Daoy (cell line): ENCODE results near the gene LRFN3. TPM values are rescaled to one million over a fixed set of nuclear protein-coding genes. Genes with fewer than 3 reads are reported as not detected.
"Not testable (repeated sequence)": the region's sequence is repeated elsewhere in the genome, so short reads cannot be mapped to it uniquely, and the experiment has no call there.

Experiments used
- DNase-seq: peaks from one replicate; pipeline ENCODE4 v3.0.0-alpha.2; 2015; ENCODE audit warnings: low read depth
- total RNA-seq: library from RNA; depleted of rRNA; stranded (reverse); fragments of >200 nt; shearing (Covaris generic); gene quantifications from 2 replicates; pipeline ENCODE4 v1.2.3, GENCODE V29; 2014; rRNA removed

The LRFN3 gene, protein sequence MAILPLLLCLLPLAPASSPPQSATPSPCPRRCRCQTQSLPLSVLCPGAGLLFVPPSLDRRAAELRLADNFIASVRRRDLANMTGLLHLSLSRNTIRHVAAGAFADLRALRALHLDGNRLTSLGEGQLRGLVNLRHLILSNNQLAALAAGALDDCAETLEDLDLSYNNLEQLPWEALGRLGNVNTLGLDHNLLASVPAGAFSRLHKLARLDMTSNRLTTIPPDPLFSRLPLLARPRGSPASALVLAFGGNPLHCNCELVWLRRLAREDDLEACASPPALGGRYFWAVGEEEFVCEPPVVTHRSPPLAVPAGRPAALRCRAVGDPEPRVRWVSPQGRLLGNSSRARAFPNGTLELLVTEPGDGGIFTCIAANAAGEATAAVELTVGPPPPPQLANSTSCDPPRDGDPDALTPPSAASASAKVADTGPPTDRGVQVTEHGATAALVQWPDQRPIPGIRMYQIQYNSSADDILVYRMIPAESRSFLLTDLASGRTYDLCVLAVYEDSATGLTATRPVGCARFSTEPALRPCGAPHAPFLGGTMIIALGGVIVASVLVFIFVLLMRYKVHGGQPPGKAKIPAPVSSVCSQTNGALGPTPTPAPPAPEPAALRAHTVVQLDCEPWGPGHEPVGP
- 1.2 and 1.4 TPM in 2 replicates for total RNA-seq

DNA sequence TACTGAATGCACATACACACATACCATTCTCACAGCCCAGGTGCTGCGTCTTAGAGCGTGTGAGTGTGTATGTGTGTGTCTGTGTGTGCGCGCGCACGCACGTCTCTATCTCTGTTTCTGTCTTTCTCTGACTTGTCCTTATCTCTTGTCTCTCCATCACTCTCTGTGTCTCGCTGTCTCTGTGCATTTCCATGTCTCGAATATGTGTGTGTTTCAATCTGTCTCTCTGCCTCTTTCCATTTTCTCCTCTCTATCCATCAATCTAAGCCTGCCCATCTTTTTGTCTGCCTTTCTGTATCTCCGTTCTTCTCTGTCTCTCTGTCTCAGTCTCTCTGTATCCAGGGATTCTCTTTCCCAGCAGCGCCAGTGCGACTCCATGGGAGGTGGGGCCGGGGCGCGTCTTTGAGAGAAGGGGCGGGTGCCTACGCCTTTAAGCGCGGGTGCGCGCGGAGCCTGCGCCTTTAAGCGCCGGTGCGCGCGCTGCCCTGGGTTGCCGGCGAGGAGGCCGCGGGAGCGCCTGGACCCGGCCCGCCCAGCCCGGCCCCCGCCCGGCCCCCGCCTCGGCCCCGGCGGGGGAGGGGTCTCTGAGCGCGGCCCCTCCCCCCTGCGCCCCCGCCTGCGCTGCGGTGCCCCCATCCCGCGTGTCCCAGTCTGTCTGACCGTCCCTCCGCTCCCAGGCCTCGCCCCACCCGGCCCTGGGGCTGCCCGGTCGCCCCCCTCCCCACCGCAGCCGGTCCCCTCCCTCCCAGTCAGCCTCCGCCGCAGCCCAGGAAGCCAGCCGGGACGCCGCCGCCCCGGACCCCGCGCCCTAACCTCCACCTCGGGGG, at the start of gene LRFN3:
LRFN3 (plus strand) TSS at position 464 of the 827 bp plus-strand sequence. CDS start 3,052 bp downstream, outside the sequence.
- DNase-seq: peak; percentile 77

DNA sequence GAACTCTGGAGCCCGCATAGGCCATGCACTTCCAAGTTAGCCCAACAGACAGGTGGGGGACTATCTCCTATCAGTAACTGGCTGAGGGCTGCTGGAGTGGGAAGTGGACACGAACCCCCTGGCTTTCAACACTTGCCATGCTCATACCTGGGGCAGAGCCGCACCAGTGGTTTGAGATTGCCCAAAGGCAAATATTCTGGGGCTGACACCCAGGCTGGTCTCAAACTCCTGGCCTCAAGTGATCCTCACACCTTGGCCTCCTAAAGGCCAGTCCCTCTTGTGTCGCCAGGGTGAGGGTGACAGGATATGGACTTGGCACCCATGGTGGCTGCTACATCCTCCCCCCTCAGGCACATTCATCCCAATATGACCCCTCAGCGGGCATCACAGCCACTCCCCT, 49.0 kb upstream of the LRFN3 start:
- no peak for DNase-seq

DNA sequence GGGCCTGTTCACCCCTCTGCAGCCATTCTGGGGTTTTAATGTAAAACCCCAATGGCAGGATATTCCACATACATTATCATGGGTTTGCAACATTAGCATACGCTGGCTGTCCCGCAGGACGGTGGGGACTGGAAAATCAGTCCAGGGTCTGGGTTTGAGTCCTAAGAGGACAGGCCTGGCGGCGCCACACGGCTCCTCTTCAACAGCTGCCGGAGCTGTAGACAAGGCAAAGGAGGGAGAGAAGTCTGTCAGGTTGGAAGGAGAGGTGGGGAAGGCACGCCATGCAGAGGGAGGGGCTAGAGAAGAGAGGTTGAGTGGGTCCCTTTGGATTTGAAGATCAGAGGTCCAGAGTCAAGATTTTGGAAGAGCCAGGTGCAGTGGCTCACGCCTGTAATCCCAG, 47.8 kb upstream of the LRFN3 start:
- no peak for DNase-seq

DNA sequence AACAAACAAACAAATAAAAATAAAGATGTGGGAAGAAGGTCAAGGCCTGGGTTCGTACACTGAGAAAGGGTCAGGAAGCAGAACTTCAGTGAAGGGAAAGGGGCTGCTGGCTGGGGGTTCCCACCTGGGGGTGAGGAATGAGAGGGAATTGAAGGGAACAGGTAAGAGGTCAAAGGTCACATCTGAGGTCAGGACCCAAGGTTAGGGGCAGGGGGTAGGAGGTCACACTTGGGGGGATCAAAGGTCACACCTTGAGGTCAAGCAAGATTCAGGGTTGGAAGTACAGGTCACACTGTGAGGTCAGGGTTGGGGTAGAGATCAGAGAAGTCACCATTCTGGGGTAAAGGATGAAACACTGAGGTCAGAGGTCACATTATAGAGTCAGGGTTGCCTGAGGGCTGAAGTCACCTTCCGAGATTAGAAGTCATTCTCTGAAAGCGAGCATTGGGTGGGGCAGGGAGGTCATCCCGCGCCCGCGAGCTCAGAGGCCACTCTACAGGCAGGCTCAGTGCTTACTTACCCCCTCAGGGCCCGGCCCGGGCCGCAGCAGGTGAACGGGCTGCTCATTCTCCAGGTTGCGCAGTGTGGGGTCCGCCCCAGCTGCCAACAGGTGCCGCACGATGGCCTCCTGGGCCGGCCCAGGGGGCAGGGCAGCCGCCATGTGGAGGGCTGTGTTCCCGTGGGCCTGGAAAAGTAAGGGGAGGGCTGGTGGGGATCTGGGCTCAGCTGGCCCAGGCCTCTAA, 46.6 kb upstream of the LRFN3 start:
- DNase-seq: no peak

DNA sequence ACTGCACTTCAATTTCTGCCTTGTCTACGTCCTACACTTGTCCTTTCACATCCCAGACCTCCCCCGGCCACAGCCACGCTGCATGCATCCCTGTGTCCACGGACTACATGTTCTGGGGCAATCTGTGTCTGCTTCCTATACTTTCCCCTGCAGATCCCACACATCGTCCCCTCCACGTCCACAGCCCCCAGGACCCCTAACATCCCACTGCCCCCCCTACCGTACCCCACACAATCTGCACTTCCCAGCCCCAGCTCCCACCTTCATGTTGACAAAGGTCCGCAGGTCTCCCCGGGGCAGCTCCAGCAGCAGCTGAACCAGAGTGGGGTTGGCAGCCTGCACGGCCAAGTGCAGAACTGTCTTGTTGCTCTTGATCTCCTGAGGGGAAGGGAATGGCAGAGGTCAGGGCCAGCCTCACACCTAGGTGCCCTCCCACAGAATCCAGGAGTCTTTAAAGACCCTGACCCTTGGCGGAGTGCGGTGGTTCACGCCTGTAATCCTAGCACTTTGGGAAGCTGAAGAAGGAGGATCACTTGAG, 46.0 kb upstream of the LRFN3 start:
- no peak for DNase-seq

DNA sequence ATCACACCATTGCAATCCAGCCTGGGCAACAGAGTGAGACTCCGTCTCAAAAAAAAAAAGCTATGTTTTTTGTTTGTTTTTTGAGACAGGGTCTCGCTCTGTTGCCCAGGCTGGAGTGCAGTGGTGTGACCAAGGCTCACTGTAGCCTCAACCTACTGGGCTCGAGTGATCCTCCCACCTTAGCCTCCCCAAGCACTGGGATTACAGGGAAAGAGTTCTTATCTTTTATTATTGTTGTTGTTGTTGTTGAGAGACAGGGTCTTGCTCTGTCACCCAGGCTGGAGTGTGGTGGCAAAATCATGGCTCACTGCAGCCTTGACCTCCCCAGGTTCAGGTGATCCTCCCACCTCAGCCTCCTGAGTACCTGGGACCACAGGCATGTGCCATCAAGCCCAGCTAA, 44.4 kb upstream of the LRFN3 start:
- not testable (repeated sequence) for DNase-seq

DNA sequence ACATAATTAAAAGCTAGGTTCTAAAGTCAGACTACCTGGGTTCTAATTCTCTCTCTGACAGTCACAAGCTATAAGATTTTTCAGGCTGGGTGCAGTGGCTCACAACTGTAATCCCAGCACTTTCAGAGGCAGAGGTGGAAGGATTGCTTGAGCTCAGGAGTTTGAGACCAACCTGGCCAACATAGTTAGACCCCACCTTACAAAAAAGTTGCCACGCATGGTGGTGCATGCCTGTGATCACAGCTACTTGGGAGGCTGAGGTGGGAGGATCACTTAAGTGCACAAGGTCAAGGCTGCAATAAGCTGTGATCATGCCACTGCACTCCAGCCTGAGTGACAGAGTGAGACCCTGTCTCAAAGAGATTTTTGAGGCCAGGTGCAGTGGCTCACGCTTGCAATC, 41.8 kb upstream of the LRFN3 start:
- no peak for DNase-seq

DNA sequence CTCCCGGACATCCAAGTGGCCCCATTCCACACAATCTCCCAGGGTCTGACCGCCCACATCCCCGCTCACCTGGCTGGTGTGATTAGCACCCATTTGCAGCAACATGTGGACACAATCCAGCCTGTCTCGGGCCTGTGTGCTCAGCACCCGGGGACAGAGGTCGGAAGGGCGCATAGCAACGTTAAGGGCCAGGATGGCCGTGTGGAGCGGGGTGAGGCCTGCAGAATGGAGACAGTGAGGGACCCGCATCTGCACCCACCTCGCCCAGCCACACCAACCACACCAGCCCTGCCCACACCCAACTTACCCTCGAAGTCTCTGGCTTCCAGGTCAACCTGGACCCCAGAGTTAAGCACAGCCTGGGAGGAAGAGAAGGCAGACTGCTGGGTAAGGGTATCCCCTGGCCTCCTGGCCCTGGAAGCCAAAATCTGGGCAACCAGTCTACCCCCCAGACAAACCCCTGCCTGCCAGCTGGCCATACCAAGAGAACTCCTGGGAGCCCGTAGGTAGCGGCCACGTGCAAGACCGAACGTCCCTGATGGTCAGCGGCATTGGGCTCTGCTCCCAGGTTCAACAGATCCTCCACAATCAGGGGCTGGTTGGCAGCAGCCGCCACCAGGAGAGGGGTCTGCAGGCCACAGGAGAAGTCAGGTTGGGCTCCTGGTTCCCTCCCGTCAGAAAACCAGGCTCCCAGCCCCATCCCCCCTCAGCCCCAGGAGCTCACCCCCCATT, 40.1 kb upstream of the LRFN3 start:
- no peak for DNase-seq

DNA sequence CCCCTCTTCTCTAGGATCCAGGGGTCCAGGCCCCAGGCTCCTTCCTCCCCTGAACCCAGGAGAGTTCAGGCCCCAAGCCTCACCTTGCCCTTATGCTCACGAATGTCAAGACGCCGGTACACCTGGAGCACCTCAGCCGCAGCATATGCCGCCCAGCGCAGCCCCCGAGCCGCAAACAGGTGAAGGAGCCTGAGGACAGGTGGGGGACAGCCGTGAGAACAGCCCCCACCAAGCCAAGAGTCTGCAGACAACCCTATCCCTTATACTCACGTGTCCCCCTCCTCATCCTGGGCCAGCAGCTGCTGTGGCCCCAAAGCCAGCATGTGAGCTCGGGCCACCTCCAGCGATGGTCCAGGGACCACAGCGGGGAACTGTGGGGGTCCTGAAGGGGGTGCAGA, 39.5 kb upstream of the LRFN3 start:
- no peak for DNase-seq

DNA sequence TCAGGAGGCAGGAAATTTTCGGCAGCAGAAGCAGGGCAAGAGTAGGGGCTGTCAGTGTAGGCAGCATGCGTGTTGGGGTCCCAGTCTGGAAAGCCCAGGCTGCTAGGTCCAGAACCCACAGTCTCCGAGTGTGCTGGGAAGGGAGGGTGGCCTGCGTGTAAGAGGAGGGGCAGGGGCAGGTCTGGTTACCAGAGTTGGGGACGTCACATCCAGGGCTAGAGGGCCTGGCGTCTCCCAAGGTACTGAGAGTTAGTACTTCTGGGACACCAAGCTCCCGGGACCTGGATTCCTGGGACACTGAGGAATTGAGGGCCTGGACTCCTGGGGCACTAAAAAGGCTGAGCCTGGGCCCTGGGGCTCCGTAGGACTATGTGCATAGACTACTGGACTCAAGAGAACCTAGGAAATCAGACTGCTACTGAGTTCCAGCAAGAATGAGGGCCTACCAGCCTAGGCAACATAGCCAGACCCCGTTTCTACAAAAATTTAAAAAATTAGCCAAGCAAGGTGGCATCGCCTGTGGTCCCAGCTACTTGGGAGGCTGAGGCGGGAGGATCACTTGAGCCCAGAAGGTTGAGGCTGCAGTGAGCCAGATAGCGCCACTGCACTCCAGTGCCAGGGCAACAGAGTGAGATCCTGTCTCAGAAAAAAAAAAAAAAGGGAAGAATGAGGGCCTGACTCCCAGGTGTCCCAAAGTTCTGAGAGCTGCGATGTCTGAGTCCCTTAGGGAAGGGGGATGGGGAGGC, 38.3 kb upstream of the LRFN3 start:
- DNase-seq: no peak

DNA sequence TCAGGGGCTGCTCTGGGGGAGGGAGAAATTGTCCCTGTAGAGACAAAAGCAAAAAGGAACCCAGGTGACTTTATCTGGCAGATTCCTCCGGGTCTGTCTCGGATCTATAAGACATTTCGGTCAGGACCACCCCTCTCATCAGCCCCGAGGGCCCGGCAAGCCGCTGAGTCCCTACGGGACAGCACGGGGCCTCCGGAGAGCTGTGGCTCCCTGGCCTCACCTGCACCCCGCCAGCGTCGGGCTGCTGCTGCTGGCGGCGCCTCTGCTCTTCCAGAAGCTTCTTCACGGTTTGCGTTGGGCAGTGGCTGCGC, 37.7 kb upstream of the LRFN3 start:
- no peak for DNase-seq

DNA sequence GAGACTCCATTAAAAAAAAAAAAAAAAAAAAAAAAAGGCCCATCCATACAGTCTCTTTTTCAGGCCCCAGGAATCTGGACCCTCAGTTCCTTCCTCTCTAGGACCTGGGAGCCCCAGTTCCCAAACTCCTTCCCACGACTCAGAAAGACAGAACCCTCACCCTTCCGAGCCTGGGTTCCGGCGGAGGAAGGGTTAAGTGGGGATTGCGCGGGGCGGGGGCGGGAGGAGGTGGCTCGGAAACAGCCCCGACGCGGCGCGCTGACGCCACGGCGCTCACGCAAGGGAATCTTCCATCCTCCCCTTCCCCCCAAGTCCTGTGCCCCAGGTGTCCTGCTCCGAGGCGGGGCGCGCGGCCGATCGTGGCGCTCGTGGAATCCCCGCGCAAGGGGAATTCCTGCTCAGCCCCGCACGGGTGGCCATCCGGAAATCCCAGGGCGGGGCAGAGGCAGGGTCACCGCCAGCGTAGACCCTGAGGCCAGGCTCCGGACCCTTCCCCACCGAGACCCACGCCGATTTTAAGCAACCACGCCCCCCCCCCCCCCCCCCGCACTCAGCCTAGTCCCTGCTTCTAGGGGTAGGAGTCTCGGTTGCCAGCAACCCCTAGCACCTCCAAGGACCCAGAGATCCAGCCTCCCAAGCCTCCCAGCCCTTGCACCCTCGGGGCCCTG, 36.5 kb upstream of the LRFN3 start:
- peak; percentile 90 for DNase-seq

DNA sequence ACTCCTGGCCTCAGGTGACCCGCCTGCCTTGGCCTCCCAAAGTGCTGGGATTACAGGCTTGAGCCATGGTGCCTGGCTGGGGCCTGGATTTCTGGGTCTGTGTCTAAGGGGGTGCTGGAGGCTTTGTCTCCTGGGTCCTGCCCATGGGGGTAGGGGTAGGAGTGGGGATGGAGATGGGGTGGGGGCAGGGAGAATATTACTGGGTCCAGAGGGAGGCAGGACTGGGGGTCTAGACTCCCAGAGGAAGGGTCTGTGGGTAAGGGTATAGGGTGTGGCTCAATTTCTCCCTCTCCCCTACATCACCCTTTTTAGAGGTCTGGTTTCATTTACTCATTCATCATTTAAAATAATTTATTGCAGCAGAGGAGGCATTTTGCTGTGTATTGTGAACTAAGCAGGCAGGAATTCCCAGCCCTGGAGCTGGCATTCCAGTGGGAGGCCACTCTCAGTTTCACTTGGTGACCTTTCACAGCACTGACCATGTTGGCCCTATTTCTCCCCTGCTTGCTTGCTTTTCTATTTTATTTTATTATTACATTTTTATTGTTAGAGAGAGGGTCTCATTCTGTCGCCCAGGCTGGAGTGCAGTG, 35.0 kb upstream of the LRFN3 start:
- peak; percentile 67 for DNase-seq

DNA sequence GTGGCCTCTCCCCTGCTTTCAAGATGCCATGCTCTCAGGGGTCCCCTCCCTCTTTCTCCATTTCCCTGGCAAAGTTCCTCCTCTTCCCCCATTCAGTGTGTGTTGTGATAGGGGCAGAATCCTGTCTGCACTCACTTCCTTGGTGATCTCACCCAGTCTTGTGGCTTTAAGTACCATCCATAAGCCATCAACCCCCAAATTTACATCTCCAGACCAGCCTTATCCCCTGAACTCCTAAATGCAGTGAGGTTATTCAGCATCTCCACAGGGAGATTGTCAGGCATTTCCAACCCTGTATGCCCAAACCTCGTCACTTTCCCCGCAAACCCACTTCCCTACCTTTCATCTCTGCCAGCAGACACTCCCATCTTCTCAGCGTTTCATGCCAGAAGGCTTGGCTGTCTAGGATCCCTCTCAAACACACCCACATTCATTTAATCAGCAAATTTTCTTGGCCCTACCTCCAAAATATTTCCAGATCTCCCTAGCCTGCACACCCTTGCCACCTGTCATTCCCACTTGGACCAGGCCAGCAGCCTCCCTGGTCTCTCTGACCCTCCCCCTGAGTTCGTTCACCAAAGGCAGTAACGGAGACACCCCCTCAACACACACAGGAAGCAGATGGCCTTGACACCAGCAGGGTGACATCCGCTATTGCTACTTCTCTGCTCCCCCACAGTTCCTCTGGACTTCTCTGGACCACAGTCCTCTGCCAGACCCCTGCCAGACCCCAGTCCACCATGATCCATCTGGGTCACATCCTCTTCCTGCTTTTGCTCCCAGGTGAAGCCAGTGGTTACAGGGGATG, 34.1 kb upstream of the LRFN3 start, which contains the start of gene HCST:
HCST (plus strand) TSS at position 676 of the 808 bp plus-strand sequence; CDS start at position 741, 65 bp downstream.
- DNase-seq: peak; percentile 72

DNA sequence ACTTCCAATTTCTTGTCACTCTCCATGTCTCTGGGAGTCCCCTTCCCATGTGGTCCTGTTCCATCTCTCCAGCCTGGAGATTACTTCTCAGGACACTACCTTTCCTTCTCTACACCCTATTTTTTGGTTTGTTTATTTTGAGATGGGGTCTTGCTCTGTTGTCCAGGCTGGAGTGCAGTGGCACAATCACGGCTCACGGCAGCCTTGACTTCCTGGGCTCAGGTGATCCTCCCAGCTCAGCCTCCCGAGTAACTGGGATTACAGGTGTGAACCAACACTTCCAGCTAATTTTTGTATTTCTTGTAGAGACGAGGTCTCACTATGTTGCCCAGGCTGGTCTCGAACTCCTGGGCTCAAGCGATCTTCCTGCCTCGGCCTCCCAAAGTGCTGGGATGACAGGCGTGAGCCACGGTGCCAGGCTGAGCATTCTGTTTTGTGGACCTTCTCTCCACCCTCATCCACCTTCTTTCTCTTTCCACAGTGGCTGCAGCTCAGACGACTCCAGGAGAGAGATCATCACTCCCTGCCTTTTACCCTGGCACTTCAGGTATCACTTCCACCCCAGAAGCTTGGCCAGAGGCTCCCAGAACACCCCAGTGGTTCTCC, 33.2 kb upstream of the LRFN3 start:
- no peak for DNase-seq

DNA sequence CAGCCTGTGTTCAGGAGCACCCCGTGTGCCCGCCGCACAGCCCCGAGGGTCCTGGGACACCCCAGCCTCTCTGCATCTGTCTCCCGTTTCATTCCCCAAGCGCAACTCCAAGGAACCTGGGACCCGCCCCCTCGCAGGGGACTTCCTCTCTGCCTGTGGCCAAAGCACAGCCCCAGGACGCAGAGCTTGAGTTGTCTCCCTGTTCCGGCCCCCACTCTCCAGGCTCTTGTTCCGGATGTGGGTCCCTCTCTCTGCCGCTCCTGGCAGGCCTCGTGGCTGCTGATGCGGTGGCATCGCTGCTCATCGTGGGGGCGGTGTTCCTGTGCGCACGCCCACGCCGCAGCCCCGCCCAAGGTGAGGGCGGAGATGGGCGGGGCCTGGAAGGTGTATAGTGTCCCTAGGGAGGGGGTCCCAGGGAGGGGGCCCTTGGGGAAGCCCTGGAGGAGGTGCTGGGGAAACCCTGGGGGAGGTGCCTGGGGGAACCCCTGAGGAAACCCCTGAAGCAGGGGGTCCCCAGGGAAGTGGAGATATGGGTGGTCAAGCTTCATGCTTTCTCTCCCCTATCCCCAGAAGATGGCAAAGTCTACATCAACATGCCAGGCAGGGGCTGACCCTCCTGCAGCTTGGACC, 32.5 kb upstream of the LRFN3 start:
- DNase-seq: peak; percentile 92

DNA sequence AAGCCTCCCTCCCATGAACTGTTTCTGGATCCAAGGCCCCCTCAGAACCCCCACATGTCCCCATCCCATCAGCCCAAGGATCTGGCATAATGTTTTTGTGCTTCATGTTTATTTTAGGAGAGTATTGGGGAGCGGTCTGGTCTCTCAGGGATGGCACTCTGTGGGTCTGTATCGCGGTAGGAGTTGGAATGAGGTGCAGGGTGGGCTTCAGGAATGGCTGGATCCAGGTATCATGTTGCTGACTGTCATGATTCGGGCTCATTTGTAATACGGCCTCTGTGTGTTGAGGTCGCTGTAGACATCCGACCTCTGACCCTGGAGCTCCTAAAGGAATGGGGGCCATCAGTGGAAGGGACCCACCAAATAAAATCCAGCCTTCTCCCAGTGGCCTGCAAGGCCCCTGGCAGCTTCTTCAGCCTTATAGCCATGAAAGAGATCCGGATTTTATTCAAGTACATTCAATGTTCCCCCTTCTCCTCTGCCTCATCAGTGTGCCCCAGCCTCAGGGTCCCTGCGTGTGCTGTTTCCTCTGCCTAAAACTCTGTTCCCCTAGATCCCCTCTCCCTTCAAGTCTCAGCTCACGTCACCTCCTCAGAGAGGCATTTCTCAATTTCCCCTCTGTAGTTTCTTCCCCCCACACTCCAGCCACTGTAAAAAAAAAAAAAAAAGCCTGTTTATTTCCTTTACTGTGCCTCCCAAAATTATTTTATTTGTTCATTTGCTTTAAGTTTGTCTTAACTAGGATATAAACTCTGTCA, 31.7 kb upstream of the LRFN3 start:
- no peak for DNase-seq
